Superior temporal gyrus (tissue), 1 donor: ENCODE measurements around the gene MYO3B.

ENCODE experiments used
- DNase-seq: peaks from one replicate; pipeline ENCODE4 v3.0.0-alpha.2; 2016; ENCODE audit errors: extremely low spot score

MYO3B gene

GRCh38 chr2:170369894-170370293, 191.9 kb downstream of the MYO3B start:
- DNase-seq: peak; percentile 76

DNA sequence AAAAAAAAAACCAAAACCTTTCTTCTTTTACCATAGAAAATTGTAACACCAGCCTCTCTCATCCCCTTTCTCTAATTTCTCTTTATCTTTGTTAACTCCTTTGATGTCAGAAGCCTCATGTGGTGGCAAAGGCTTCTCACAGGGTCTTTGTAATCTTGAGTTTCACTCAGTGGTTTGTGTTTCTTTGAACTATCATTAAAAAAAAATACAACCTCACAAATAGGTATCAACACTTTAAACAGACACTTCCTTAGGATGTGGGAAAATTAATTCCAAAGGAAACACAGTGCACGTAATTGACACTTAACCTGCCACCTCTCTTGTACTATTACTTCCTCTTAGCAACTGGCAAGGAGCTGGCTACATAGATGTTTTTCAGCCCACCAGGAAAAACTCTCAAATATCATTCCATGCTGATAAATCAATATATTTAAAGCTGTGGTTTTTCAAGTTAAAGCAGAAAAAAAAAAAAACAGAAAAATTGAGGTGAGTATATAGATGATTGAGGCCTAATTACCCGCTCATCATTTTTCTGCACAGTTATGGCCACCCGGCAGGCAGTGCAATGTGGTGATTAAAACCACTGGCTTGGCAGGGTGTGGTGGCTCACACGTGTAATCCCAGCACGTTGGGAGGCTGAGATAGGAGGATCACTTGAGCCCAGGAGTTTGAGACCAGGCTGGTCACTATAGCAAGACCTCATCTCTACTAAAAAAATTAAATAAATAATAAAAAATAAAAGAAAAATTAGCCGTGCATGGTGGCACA, 193.5 kb downstream of the MYO3B start:
- DNase-seq: no peak

- no peak for DNase-seq
Observed at GRCh38 chr2:170375192-170375591, 197.2 kb downstream of the MYO3B start.

DNA sequence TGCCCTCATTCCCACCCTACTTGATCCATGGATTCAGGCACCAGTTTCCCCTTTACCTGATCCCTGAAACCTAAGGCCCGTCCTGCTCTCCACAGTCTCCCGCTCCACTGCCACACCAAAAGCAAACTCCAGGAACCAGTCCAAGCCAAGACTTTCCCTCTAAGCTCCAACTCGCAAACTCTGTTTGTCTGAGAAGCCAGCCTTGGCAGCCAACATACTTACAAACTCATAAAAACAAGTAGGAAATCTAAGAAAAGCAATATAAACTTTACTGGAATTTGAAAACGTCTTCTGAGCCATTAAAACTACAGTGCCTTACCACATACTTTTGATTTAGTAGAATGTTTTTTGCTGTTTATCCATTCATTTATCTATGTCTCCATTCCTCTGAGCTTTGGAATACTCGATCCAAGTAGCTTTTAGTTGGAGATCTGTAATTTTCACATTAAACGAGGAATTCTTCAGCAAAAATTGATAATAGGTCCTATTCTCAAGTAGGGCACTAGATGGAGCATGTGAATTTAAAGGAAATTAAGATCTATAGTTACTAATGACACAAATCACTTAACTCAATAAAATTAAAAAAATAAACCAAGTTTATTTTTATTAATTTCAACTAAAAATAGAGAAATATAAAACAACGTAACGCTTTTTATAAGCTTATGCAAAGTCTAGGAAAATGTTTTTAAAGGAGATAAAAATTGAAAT, 199.7 kb downstream of the MYO3B start:
- DNase-seq: no peak

DNA sequence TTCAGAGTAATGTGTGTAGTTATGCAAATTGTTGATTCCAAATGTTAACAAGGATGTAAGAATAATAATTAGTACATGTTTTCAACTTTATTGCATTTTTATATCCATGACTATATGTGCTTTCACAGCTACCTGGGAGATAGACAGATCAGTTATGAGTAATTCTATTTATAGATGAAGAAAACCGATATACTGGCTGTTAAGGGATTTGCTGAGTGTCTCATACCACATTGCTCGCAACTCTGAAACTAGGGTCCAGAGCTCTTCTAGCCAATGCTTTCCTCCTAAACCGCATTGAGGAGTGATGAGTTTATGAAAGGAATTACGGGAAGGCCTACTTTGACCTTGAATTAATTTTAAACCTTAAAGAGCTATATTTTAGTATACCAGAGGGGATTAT, 202.3 kb downstream of the MYO3B start:
- DNase-seq: no peak

DNA sequence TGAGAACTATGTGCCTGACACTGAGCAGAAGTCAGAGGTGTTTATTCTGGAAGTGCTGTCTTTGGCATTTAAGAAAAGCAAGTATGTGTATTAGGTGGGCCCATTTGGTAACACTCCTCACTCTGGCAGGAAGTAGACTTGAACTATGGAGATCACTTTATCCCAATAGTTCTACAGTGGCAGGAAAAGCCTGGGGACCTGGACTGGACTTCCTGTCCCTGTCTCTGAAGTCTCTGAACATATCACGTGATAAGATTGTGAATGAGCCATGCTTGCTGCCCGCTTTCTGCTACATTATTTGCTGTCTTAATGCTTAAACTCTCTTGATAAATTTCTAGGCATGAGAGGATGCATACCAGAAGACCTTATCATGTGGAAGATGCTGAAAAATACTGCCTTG, 203.7 kb downstream of the MYO3B start:
- no peak for DNase-seq

DNA sequence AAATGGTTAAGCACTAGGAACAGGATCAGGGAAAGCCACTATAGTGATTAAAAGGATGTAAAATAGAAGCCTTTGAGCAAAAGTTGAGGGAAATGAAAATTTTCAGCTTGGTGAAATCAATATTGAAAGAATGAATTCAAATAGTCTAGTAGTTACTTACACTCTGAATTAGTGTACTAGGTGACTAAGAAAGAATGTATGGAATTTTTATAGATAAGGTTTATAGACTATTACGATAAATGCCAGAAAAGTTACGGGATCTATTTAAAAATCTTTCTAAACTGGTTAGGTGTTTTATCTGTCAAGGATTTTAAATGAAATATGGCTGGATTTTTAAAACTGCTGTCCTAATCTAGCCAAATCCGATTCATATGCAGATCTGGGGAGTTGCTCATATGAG, 208.6 kb downstream of the MYO3B start:
- no peak for DNase-seq

DNA sequence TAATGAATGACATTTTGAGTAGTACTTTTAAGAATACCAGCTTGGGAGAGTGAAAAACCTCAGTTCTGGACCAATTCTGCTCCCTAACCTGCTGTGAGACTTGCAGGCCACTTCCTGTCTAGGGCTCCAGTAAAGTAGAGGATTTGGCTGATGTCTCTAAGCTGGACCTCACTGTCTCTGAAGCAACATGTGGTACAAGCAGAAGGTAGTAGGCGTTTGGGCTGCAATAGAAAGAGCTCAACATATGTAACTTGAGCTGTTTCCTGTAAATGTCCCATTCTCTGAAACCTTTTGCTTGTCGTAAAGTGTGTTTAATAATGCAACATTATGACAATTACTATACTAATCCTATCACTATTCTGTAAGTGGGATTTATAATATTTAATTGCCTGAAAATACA, 213.1 kb downstream of the MYO3B start:
- no peak for DNase-seq

- no peak for DNase-seq
Observed at GRCh38 chr2:170391697-170392096, 213.8 kb downstream of the MYO3B start.

DNA sequence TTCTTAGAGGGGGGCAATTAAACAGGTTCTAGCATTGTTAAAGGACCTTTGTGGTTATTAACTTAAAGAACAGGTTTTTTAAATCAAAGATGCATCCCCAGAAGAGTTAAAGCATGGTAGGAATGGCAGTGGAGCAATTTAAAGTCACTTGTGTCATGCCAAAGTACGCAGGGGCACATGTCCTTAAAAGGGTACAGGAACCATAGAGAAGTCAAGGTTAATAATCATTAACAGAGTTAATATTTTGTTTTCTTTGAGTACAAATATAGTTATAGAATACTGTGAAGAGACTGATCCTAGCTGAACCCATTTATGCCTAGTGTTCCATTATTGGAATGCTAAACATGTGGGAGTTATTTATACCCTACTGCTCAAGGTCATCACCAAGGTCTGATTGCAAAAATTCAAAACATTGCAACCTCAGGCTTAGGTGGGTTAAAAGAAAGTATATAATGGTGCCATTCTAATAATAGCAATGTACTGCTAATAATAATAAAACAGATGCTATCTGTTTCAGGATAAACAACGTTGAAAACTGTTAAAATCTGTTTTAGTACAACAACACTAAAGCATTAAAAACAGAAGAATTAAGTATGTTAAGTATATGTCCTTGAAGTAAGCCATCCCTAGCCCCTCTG, 216.0 kb downstream of the MYO3B start:
- DNase-seq: no peak

- no peak for DNase-seq
Observed at GRCh38 chr2:170394641-170395387, 216.9 kb downstream of the MYO3B start.

GRCh38 chr2:170396799-170397459, 219.0 kb downstream of the MYO3B start:
- no peak for DNase-seq

DNA sequence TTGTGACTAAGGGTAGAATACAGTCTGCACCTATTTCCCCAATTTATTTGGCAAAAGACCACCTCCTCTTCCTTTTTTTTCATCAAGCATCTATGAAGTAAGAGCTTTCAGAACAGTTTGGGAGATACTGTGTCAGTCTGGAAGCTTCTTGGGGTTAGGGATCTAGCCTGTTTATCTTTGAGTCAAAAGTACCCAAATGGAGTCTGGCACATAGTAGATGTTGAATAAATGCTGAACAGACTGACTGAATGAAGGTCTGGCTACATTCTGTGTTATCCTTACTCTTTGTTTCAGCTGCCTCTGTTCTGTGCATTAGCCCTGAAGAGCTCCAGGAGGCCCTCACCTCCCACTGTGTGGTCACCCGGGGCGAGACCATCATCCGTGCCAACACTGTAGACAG, 223.2 kb downstream of the MYO3B start:
- DNase-seq: no peak

- no peak for DNase-seq
Observed at GRCh38 chr2:170404846-170405245, 226.9 kb downstream of the MYO3B start.

GRCh38 chr2:170405326-170405725, 227.4 kb downstream of the MYO3B start:
- no peak for DNase-seq

DNA sequence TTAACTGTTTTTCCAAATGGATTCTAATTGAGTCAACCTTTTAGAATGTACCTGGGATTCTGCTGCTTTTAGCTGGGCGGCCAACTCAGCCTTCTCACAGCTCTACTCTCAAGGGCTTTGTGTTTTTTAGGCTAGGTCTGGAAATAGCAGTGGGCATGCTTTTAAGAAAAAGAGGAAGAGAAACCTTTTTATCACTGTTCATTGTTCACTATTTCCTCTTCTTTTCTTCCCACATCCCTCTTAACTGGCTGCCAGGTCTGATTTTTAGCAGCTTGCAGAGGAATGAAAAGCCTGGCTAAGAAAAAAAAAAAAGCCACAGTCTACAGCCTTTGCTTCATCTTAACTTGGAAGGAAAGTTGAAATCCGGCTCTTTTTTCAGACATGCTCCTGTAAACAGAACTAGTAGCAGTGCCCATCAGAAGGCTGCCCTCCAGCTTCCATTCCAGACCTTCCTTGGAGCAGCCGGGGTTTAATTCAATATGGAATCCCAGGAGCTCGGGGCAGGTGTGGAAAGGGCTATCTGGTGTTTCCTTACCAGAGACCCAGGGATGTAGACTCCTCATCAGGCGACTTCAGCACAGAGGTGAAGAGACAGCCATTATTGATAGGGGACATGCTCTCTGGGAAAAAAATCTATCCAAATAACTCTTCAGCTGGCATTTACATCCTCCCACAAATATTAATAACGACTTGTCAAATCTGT, 230.7 kb downstream of the MYO3B start:
- DNase-seq: no peak

DNA sequence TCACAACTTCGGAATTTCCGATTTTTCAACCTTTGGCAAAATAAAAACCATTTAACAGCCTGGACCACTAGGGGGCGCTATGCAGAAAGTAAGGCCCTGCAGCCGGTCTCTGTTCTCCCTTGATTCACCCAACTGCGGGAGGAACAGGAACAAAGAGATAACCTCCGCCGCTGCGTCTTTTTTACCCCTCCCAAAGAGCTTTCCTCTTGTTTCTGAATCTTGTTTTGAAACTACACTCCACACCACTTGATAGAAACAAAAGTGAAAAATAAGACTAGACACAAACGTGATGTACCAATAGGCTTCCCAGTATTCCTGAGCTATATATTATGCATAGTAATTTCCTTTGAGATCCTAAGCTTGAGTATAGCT, 231.2 kb downstream of the MYO3B start:
- DNase-seq: peak; percentile 82

DNA sequence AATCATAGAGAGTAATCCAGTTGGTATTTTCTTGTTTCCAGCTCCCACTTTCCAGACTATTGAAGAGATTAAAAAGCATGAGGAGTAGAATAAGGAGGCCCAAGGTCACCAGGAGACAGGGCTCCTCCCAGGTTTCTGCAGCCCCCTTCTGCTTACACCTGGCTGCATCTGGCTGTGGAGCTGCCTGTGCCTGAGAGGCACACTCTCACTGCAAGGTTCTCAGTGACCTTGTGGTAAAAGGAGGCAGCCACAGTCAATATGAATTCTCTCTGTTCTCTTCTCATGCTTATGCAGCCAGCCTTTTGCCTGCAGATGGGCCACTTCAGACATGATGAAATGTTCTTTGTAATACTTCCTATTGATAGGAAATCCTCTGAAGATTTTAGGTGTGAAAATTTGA, 233.7 kb downstream of the MYO3B start:
- no peak for DNase-seq

- no peak for DNase-seq
Observed at GRCh38 chr2:170420961-170421687, 243.2 kb downstream of the MYO3B start.

DNA sequence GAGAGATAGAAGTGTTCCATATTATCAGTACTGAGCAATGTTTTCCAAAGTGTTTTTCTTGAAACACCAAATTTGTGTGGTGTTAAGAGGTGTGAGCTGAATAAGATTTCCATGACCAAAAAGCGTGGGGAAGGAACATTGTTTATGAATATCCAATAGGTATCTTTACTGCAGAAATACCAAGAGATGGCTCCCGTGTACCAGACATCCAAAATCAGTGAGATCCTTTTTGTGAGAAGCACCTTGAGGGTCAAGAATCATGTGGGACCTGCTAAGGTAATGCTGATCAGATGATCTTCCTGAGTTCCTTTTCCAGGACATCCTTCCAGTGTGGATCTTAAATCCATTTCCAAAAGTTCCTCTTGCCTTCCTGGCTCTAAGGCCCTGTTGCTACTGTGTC, 246.0 kb downstream of the MYO3B start:
- no peak for DNase-seq
